ENCODE measurements around the gene CBFA2T2.

DNA sequence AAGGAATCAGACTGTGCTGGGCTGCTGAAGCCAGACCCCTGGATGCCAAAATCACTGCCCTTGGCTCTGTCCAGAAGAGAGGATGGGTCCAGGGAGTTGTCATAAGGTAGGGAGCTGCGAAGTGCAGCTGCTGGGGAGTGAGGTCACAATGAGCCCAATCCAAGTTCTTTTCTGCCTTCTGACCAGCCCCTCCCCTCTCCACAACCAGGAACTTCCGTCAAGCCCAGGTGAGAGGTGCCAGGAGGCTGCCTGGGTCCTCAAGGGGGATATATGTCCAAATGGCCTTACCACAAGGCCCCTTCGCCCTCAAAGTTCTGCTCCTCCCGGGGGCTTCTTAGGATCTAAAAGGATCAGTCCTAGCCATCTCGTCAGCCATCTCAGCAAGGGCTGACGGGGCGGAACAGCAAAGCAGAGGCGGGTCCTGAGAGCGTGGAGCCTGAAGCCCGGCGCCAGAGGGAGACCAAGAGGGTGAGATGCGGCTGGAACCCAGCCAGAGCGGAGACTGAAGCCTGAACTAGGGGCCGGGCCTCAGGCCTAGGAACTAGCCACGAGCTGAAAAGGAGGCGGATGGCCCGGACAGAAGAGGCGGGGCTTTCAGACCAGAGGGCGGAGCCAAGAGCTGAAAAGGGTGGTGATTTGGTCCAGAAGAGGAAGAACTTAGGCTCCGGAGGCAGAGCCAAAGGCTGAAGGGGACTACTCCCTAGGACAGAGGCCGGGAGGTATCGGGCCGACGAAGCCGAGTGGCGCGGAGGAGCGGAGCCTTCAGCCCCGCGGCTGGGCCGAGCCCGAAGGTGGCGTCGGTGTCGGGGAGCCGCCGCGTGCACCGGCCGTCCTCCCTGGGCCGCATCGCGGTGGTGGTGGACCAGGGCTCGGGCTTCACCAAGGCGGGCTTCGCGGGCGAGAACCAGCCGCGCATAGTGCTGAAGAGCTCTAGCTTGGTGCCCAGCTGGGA is 176.7 kb downstream of the CBFA2T2 start, which contains the start of gene ACTL10:
- TF ChIP-seq, protein P1, sequence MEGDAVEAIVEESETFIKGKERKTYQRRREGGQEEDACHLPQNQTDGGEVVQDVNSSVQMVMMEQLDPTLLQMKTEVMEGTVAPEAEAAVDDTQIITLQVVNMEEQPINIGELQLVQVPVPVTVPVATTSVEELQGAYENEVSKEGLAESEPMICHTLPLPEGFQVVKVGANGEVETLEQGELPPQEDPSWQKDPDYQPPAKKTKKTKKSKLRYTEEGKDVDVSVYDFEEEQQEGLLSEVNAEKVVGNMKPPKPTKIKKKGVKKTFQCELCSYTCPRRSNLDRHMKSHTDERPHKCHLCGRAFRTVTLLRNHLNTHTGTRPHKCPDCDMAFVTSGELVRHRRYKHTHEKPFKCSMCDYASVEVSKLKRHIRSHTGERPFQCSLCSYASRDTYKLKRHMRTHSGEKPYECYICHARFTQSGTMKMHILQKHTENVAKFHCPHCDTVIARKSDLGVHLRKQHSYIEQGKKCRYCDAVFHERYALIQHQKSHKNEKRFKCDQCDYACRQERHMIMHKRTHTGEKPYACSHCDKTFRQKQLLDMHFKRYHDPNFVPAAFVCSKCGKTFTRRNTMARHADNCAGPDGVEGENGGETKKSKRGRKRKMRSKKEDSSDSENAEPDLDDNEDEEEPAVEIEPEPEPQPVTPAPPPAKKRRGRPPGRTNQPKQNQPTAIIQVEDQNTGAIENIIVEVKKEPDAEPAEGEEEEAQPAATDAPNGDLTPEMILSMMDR (IDR thresholded peaks at IDR 0.05) = peak in 3 of 6 experiments; percentile 28 to 50 (median 42)
- TF ChIP-seq POLR2AphosphoS5 (IDR thresholded peaks at IDR 0.05) (peak; percentile 7 to 79), POLR2A (IDR thresholded peaks at IDR 0.05) (peak in 3 of 4 donors; percentile 44 to 92 (median 91))

Data from upper lobe of left lung (tissue), 4 donors.